Activated CD4-positive, CD25-positive, alpha-beta regulatory T cell treated with anti-CD3 and anti-CD28 coated beads, Interleukin-2, amount 50 U/mL, for 24 hours (primary cell): ENCODE measurements around the gene CDH3.

Experiments used
- ATAC-seq, 2 donors: fragments of 150-1000 bp; cut with Tn5 transposase; one replicate each; pipeline ENCODE4 v1.10.0; 2021; ENCODE audit warnings: mild to moderate bottlenecking in 1 of 2, moderate library complexity in 1 of 2

The CDH3 gene

GRCh38 chr16:68739964-68740627 is 95.0 kb downstream of the CDH3 start:
- no peak for ATAC-seq

DNA sequence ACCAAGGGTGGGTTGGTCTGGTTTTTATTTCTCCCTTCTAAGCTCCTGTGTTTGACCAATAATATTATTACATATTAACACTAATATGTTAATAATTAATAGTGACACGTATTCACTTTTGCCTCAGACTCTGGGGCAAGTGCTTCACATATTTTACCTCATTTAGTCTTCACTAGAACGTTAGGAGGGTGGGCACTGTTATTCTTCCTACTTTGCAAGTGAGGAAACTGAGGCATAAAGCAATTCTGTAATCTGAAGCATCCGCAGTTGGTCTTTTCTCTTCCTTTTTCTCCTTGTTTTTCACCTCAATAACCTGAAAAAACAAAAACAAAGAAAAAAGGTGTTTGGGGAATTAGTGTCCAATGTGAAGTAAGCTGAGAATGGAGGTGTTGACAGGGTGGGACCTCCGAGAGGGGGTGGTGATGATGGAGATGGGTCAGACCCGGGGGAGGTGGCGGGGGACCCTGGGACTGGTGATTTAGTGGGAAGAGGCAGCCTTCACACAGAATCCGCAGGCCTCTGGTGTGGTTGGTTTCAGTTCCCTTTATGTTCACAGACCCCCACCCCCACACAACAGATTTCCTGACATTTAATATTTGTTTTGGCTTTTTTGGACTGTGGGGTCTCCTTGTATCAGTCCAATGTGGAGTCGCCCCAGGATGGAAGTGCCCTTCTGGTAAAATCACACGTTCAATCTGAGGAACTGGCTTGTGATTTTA is 95.7 kb downstream of the CDH3 start:
- no peak for ATAC-seq

- ATAC-seq = no peak
Observed at GRCh38 chr16:68743664-68744063, 98.6 kb downstream of the CDH3 start.

- ATAC-seq = no peak
Observed at GRCh38 chr16:68744744-68745280, 99.7 kb downstream of the CDH3 start.

- no peak for ATAC-seq
Observed at GRCh38 chr16:68746951-68747350, 101.8 kb downstream of the CDH3 start.

- no peak for ATAC-seq
Observed at GRCh38 chr16:68749432-68749831, 104.3 kb downstream of the CDH3 start.
